Activated gamma-delta T cell (primary cell): ENCODE measurements around the gene DPYSL3.

Experiments used
- DNase-seq: peaks from one replicate; lab custom pipeline; 2025; lab: John Stamatoyannopoulos, UW

DPYSL3 gene

GRCh38 chr5:147437161-147437596 lies 72.7 kb downstream of the DPYSL3 start:
- no peak for DNase-seq

GRCh38 chr5:147436596-147436995 lies 73.3 kb downstream of the DPYSL3 start:
- DNase-seq: no peak

- DNase-seq: no peak
These were observed 75.8 kb downstream of the DPYSL3 start for GRCh38 chr5:147434049-147434448.

GRCh38 chr5:147432323-147432722 lies 77.5 kb downstream of the DPYSL3 start:
- DNase-seq: no peak

GRCh38 chr5:147431586-147431985 lies 78.3 kb downstream of the DPYSL3 start:
- no peak for DNase-seq

- no peak for DNase-seq
These were observed 79.2 kb downstream of the DPYSL3 start for GRCh38 chr5:147430628-147431027.

GRCh38 chr5:147427521-147428401 lies 82.1 kb downstream of the DPYSL3 start:
- DNase-seq: no peak

- DNase-seq: no peak
These were observed 83.1 kb downstream of the DPYSL3 start for GRCh38 chr5:147426640-147427327.

- no peak for DNase-seq
These were observed 91.3 kb downstream of the DPYSL3 start for GRCh38 chr5:147418613-147419012.

GRCh38 chr5:147417135-147417813 lies 92.6 kb downstream of the DPYSL3 start:
- DNase-seq: no peak

- DNase-seq: no peak
These were observed 94.2 kb downstream of the DPYSL3 start for GRCh38 chr5:147415651-147416050.

- no peak for DNase-seq
These were observed 96.6 kb downstream of the DPYSL3 start for GRCh38 chr5:147413266-147413665.

GRCh38 chr5:147412561-147412960 lies 97.3 kb downstream of the DPYSL3 start:
- DNase-seq: no peak

GRCh38 chr5:147411359-147412319 lies 98.2 kb downstream of the DPYSL3 start:
- no peak for DNase-seq

GRCh38 chr5:147410496-147411358 lies 99.1 kb downstream of the DPYSL3 start:
- DNase-seq: no peak

- no peak for DNase-seq
These were observed 100.9 kb downstream of the DPYSL3 start for GRCh38 chr5:147408980-147409379.

GRCh38 chr5:147407094-147407681 lies 102.7 kb downstream of the DPYSL3 start:
- DNase-seq: no peak

- no peak for DNase-seq
These were observed 103.2 kb downstream of the DPYSL3 start for GRCh38 chr5:147406636-147407035.

- DNase-seq: no peak
These were observed 105.2 kb downstream of the DPYSL3 start for GRCh38 chr5:147404706-147405105.
